ENCODE results near the gene MME.

The MME gene

GRCh38 chr3:155153242-155154186 is 73.4 kb downstream of the MME start:
- no peak for DNase-seq

- DNase-seq, result no peak
Measured at GRCh38 chr3:155154255-155154654, 74.1 kb downstream of the MME start.

DNA sequence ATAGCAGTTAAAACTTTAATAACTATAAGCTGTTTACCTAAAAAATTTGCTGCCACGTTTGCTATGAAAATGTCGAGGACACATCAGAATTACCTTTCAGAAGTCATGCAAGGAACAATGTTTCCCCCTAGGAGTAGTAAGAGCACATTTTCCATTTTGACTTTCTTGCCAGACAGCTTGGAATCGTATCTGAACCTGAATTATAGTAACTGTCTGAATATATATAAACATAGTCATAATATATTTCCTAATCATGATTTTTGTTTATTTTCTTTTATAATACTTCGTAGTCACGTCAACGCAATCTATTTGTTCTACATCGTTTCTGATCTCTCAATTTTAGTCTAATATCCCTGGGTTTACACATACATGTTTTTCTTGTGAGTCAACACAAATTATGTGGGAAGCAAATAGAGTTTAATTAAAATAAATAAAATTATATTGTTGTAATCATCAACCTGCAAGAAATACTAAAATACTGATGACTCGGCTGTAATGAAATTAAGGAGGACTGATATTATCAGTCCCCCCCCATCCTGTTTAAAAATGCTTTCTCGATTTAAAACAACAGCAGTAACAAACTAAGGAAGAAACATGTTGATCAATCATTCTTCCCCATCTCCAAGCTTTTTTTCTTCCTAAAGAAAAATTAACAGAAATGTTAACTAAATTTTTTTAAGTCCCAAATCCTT is 78.4 kb downstream of the MME start:
- no peak for DNase-seq

GRCh38 chr3:155159301-155159700 is 79.2 kb downstream of the MME start:
- DNase-seq, result no peak

- no peak for DNase-seq
Measured at GRCh38 chr3:155161640-155162292, 81.6 kb downstream of the MME start.

GRCh38 chr3:155164306-155164705 is 84.2 kb downstream of the MME start:
- no peak for DNase-seq

- no peak for DNase-seq
Measured at GRCh38 chr3:155166441-155166840, 86.3 kb downstream of the MME start.

DNA sequence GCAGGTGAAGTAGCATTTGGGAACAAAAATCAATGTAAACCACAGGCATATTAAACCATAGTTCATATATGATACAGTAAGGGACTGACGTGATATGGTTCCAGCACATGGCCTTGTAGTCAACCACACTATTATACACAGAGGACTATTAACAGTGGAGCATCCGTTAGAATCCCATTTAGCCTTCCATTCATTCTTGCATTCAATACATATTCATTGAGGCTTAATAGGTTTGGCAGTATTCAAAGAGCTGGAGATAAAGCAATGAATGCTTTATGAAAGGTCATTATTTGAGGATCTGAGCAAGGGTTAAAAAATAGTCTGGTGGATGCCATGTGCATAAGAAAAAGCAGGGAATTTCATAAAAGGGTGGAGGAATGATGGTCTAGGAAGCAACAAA is 89.1 kb downstream of the MME start:
- no peak for DNase-seq

- DNase-seq, result no peak
Measured at GRCh38 chr3:155173771-155174170, 93.7 kb downstream of the MME start.

DNA sequence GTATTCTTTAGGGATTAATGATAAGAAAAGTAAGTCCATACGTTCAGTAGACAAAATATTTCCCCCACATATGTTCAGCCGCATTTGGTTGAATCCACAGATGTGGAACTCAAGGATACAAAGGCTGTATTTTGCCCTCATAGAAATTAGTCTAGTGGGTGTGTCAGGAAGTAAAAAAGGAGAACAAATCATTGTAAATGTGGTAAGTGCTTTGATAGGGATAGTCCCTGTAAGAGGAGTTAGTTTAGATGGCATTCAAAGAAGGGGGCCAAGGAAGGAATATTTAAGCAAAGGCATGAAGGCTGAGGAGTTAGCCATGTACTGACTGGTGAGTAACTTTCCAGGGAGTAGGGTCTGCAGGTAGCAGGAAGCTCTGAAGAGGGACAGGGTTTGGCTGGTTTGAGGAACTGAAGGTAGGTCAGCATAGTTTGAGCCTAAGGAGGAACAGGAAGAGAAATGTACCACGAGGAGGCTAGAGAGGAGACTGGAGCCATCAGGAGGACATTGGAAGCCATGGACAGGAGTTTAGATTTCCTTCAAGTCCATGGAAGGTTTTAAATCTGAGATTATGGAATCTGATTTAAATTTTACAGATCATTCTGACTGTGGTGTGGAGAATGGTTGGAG is 98.8 kb downstream of the MME start:
- DNase-seq, result no peak

DNA sequence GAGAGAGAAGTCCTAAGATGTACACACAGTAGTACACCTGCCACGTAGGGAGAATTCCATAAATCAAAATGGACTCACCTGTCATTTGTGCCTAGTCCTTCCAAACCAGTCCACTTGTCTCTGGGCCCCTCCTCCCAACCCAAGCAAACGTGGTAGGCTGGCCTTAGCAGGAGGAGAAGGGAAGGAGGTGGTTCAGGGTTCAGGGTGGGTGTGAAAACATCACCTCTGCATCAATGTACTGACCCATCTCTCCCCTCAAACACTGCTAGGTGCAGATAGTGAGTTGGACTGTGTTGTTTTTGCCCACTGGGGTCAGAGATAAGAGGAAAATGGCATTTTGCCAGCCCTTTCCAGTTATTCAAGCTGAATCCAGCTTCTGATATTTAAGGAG is 99.3 kb downstream of the MME start:
- DNase-seq, result no peak

- DNase-seq, result no peak
Measured at GRCh38 chr3:155179966-155180757, 100.0 kb downstream of the MME start.

- DNase-seq, result no peak
Measured at GRCh38 chr3:155182467-155182866, 102.3 kb downstream of the MME start.

- DNase-seq, result no peak
Measured at GRCh38 chr3:155184011-155184410, 103.9 kb downstream of the MME start.

DNA sequence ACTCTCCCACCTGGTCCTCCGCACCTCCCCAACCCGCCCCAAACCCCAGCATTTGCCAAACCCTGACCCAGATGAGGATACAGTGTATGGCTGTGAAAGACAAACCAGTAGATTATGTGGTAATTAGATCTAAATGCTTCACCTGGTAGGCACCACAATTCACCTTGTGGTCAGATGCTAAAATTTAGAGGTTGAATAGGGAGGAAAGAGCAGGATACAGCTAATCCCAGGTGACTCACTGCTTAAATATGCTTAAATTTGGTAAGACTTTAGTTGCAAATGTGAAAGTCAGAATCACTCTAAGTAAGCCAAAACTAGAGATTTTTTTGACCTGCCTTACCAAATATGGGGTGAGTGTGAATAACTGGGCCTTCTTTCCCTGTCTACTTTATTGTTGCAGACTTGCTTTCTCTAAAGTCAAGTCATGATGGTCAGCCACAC is 105.5 kb downstream of the MME start:
- no peak for DNase-seq

DNA sequence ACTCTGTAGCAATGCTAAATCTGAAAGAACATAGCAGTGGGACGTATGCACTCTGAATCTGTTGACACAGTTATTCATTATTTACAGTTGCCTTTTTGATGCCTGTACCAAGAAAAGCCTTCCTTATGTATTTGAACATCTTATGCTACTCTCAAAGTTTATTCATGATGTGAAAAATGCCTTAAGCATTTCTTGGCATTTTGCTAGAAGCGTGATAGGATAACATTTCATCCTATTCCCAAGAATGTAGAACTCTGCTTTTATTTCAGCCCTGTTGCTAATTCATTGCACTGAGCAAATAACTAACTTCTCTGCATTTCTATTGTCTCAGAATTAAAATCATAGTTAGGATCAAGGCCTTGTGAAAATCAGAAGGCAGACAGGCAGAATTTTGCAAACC is 107.9 kb downstream of the MME start:
- no peak for DNase-seq

GRCh38 chr3:155189478-155189877 is 109.4 kb downstream of the MME start:
- DNase-seq, result no peak

DNA sequence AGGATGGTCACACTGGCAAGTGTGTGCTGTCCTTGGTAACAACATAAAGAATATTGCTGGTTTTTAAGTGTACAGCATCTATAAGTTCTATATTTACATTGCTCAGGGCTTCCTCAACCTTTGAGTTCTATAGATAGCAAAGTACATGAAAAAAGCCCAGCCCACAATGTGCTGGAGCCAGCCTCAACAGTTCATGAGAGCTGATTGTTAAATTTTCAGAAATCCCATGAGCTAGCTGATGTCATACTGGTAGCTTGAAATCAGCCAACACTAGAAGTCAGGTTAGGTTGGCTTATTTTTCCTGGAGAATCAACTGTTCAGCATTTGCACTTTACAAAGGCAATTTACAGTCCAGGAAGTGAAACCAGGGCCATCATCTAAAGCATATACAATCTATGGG is 110.6 kb downstream of the MME start:
- no peak for DNase-seq

GRCh38 chr3:155192957-155193746 is 113.0 kb downstream of the MME start:
- no peak for DNase-seq

DNA sequence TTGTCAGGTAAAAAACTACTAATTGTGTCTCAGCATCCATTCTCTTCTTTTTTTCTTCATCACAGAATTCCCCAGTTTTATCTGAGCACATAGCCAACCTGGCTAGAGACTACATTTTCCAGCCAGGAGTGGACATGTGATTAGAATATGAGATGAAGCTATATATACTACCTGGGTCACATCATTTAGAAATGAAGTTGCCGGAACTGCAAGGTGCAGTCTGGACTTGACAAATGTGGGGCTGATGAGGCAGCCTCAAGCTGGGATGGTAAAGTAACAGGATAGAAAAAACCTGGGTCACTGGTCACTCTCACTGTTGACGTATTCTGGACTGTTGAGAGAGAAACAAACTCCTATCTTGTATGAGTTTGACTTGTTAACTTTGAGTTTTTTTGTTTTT is 113.7 kb downstream of the MME start:
- DNase-seq, result no peak

Data from NCI-H146 (cell line).